ENCODE measurements around the gene TSR2.
"Not testable (repeated sequence)": the region's sequence is repeated elsewhere in the genome, so short reads cannot be mapped to it uniquely, and the experiment has no call there.

TSR2 gene

DNA sequence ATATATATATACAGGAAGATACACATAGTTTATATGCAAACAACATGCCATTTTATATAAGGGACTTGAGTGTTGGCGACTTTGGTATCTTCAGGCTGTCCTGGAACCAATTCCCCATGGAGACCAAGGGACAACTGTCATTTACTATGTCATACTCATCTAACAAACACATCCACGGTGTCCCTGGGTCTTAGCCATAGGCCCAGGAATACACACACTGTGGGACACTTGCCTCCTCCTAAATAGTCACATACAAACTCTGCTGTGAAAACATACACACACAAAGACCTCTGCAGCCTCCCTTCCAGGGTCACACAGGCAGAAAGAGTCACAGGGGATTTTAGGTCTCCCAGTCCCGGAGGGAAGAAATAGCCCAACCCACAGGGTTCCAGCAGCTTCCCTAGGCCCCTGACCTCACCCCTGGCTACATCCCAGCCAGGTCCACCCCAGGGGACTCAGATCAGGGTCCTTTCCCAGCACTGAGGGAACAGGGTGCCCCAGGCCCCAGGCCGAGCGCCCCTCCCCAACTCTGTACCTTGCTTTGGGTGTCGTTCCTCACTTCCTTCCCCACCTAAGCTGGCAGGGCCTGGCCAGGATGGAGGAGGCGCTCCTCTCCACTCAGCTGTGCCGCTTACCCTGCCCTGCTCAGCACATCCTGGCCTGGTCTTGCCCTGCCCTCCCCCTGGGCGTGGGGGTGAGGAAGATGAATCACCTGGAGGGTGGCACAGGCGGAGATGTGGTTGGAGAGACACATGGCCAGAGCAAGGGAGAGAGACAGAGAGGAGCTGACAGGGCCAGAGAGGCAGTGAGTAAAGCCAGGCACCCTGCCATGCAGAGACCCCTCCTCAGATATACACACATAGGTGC, 34.0 kb downstream of the TSR2 start:
- DNase-seq (ENCODE audit: low read depth in 2 of 2), result no peak

GRCh38 chrX:54479136-54480111, 39.2 kb downstream of the TSR2 start:
- DNase-seq (ENCODE audit: low read depth in 2 of 2), result no peak

GRCh38 chrX:54482839-54483593, 42.8 kb downstream of the TSR2 start:
- no peak for DNase-seq (ENCODE audit: low read depth in 2 of 2)

DNA sequence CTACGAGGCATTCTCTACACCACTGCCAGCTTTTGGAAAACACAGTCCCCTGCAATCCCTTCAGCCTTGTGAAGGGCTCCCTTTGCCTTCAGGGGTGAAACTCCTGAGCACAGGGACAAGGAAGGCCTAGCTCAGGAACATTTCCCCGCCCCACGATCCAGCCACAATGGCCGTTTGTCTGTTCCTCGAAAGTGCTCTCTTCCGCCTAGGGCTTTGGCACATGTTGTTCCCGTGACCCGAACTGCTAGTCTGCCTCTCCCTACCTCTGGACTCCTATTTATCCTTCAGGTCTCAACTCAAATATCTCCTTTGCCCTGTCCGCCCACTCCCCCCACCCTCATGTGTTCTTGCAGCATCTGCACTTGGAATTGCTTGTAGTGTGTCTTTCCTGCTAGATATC, 43.7 kb downstream of the TSR2 start:
- no peak for DNase-seq (ENCODE audit: low read depth in 2 of 2)

GRCh38 chrX:54484666-54485065, 44.5 kb downstream of the TSR2 start:
- no peak for DNase-seq (ENCODE audit: low read depth in 2 of 2)

DNA sequence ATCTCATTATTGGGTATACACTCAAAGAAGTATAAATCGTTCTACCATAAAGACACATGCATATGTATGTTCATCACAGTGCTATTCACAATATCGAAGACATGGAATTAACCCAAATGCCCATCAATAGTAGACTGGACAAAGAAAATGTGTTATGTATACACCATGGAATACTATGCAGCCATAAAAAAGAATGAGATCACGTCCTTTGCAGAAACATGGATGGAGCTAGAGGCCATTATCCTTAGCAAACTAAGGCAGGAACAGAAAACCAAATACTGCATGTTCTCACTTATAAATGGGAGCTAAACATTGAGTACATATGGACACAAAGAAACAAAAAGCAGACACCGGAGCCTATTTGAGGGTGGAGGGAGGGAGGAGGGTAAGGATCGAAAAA, 49.6 kb downstream of the TSR2 start:
- not testable (repeated sequence) for DNase-seq (ENCODE audit: low read depth in 2 of 2)

DNA sequence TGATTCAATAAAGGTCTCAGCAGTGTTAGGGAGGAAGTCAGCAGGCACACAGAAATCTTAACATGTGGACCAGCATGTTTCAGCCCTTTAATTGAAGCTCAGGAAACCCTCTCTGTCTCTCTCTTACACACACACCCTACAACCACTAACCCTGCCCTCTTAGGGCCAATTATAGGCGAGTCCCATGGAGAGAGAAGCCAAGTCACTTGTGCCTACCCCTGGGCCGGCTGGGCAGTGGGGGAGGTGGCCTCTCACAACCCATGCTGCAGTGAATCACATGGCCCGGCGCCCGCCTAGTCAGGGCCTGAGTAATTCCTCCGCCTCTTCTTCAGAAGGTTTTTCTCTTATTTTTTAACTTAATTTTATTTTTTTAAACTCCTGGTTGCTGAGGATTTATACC, 52.1 kb downstream of the TSR2 start:
- DNase-seq (ENCODE audit: low read depth in 2 of 2), result no peak

DNA sequence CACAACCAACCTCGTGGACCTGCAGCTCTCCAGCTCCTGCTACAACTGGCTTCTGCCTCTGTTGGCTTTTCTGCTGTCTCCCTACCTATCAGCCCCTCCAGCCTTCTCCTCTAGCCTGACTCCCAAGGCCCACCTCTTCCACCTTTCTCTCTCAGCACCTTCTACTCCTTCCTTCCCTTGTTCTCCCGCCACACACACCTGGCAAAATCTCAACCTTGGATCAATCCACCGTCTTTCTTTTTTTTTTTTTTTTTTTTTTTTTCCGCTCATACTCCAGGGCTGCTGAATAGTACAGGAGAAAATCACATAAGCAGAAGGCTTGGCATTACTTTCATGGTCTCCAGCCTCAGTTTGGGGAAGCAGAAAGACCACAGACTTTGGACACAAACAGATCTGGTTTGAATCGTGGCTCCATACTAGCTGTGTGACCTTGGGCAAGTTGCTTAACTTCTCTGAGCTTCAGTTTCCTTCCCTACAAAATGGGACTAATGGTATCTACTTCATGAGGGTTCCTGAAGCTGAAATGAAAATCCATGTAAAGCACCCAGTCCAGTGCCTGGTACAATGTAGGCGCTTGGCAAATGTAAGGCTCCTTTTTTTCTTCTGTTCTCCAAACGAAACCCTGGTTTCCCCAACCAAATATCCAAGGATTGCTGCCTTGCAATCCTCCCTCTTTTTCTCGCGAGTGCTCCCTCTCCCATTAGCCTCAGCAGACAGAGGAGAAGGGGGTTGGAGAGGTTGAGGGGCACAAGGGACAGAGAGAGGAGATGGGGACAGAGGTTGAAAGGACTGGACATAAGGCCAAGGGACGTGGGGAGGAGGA, 54.2 kb downstream of the TSR2 start:
- no peak for DNase-seq (ENCODE audit: low read depth in 2 of 2)
